GM12878 (cell line): ENCODE results near the gene SPATA31D3.

ENCODE experiments used
- BHLHE40 ChIP-seq, 2 experiments: fragments of 450-650 bp in 1 of 2; IDR thresholded peaks; 2 replicates each; pipeline ENCODE4 v1.6.1; 2011 to 2017; ENCODE audit warnings: low read depth in 2 of 2, borderline replicate concordance in 1 of 2, improper control_type of control experiment in 1 of 2, low read length in 1 of 2, mild to moderate bottlenecking in 1 of 2
- CTCF ChIP-seq, 3 experiments: IDR thresholded peaks in 2 of 3; conservative IDR thresholded peaks in 1 of 3; 2 replicates each; pipeline ENCODE4 v1.5.1; 2011; ENCODE audit warnings: low read depth in 3 of 3, low read length in 3 of 3, mild to moderate bottlenecking in 3 of 3, control low read depth in 2 of 3, moderate library complexity in 2 of 3, inconsistent platforms in 1 of 3, mixed read lengths in 1 of 3; ENCODE audit not compliant: control insufficient read depth in 2 of 3, insufficient read depth in 1 of 3; ENCODE audit errors: extremely low read depth in 1 of 3
- MTA3 ChIP-seq: IDR thresholded peaks from 2 replicates; pipeline ENCODE4 v1.6.1; 2012; ENCODE audit warnings: low read length, inconsistent platforms, borderline replicate concordance
- POLR2A ChIP-seq: IDR thresholded peaks from 2 replicates; pipeline ENCODE4 v1.6.1; 2011; ENCODE audit warnings: low read depth, mild to moderate bottlenecking, low read length
- POLR2AphosphoS5 ChIP-seq: IDR thresholded peaks from 2 replicates; pipeline ENCODE4 v1.6.1; 2011; ENCODE audit warnings: mild to moderate bottlenecking, low read length, inconsistent platforms
- SIX5 ChIP-seq: IDR thresholded peaks from 2 replicates; pipeline ENCODE4 v1.6.1; 2011; ENCODE audit warnings: mild to moderate bottlenecking, low read depth, low read length, moderate library complexity; ENCODE audit not compliant: severe bottlenecking
- TARDBP ChIP-seq: IDR thresholded peaks from 2 replicates; pipeline ENCODE4 v1.6.1; 2016; ENCODE audit warnings: borderline replicate concordance
- TCF12 ChIP-seq: IDR thresholded peaks from 2 replicates; pipeline ENCODE4 v1.6.1; 2011; ENCODE audit warnings: low read depth, mild to moderate bottlenecking, low read length
- TF ChIP-seq, protein P1 (sequence below): IDR thresholded peaks from 2 replicates; pipeline ENCODE4 v1.6.1; 2011; ENCODE audit warnings: low read depth, mild to moderate bottlenecking, low read length, moderate library complexity, borderline replicate concordance; ENCODE audit errors: extremely low read depth
- TF ChIP-seq, protein P2 (sequence below): IDR thresholded peaks from 2 replicates; pipeline ENCODE4 v1.6.1; 2012; ENCODE audit warnings: low read depth, low read length, improper control_type of control experiment

DNA sequence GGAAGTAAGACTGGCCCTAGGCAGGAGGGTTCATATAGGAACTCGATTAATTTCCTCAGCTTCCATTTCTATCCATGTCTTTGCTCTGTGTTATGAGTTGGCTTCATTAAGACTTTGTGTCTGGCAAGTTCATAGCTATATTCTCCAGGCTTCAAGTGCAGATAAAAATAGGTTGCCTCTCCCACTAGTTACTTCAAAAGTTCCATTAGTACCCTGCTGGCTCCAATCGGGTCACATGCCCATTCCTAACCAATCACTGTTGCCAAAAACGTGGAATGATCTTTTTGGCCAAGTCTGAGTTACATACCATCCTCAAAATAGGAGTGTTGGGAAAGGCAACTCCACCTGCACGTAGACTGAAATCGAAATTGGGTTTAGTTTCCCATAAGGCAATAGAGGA lies 31.5 kb downstream of the SPATA31D3 start:
- TF ChIP-seq, protein P1, sequence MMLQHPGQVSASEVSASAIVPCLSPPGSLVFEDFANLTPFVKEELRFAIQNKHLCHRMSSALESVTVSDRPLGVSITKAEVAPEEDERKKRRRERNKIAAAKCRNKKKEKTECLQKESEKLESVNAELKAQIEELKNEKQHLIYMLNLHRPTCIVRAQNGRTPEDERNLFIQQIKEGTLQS = no peak
- no peak for TF ChIP-seq CTCF (IDR thresholded peaks at IDR 0.05 in 2 of 3, conservative IDR thresholded peaks at IDR 0.05 in 1 of 3; ENCODE audit: control insufficient read depth in 2 of 3, extremely low read depth in 1 of 3, insufficient read depth in 1 of 3, low read depth in 3 of 3, low read length in 3 of 3)
- TF ChIP-seq TARDBP = no peak
- no peak for TF ChIP-seq POLR2AphosphoS5
- TF ChIP-seq, protein P2, sequence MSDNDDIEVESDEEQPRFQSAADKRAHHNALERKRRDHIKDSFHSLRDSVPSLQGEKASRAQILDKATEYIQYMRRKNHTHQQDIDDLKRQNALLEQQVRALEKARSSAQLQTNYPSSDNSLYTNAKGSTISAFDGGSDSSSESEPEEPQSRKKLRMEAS = no peak
- no peak for TF ChIP-seq TCF12
- no peak for TF ChIP-seq BHLHE40 (IDR thresholded peaks at IDR 0.05; ENCODE audit: borderline replicate concordance in 1 of 2, low read depth in 2 of 2, low read length in 1 of 2)
- no peak for TF ChIP-seq SIX5
- TF ChIP-seq MTA3 = no peak
- TF ChIP-seq POLR2A = no peak
